BLaER1 (cell line): Measurements from ENCODE around the gene MEIS1.
A peak's percentile ranks its signal among the peaks of the same experiment; 100 is the strongest.

ENCODE experiments used
- H3K27ac ChIP-seq: shearing (Covaris generic); formaldehyde crosslinking; 2 replicates; pipeline ENCODE4 v1.8.1; 2022
- H3K27me3 ChIP-seq: shearing (Covaris generic); formaldehyde crosslinking; 2 replicates; pipeline ENCODE4 v1.8.1; 2022
- H3K36me3 ChIP-seq: shearing (Covaris generic); formaldehyde crosslinking; 2 replicates; pipeline ENCODE4 v1.8.1; 2022
- H3K4me1 ChIP-seq: shearing (Covaris generic); formaldehyde crosslinking; 2 replicates; pipeline ENCODE4 v1.8.1; 2022
- H3K4me2 ChIP-seq: shearing (Covaris generic); formaldehyde crosslinking; 2 replicates; pipeline ENCODE4 v1.8.1; 2022
- H3K4me3 ChIP-seq: shearing (Covaris generic); formaldehyde crosslinking; 2 replicates; pipeline ENCODE4 v1.8.1; 2022
- H3K9ac ChIP-seq: shearing (Covaris generic); formaldehyde crosslinking; 2 replicates; pipeline ENCODE4 v1.8.1; 2022
- H3K9me3 ChIP-seq: shearing (Covaris generic); formaldehyde crosslinking; 2 replicates; pipeline ENCODE4 v1.8.1; 2022
- H4K20me1 ChIP-seq: shearing (Covaris generic); formaldehyde crosslinking; 2 replicates; pipeline ENCODE4 v1.8.1; 2022
- Cebpa-rat ChIP-seq: shearing (Covaris generic); IDR thresholded peaks from 2 replicates; pipeline ENCODE4 v1.8.1; 2022

The MEIS1 gene

DNA sequence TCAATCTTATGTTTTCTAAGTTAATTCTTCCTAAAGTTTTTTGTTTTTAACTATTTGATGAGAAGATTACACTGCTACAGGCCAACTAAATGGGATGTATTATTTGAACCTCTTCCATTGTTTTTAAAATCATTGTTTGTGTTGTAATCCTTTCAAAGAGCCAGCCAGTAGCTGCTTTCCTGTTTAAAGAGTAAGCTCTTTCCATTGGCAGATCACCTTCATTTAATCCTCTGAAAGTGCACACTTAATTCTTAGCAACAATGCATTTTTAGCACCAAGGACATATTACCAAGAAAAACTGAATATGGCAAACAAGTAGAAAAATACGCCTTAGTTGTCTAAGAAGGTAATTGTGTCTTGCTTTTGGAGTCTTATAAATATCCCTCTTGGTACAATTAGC lies 54.0 kb downstream of the MEIS1 start:
- H3K36me3 ChIP-seq = no peaks in the 10 kb centered on the region
- no peak overlapping the region for H3K4me3 ChIP-seq
- no peak overlapping the region for H3K4me2 ChIP-seq
- H3K9ac ChIP-seq = no peak overlapping the region
- no peaks in the 10 kb centered on the region for H4K20me1 ChIP-seq
- no peak overlapping the region for H3K27ac ChIP-seq
- no peak for TF ChIP-seq Cebpa-rat
- no peaks in the 10 kb centered on the region for H3K4me1 ChIP-seq
- H3K27me3 ChIP-seq = no peaks in the 10 kb centered on the region
- H3K9me3 ChIP-seq = no peaks in the 10 kb centered on the region

DNA sequence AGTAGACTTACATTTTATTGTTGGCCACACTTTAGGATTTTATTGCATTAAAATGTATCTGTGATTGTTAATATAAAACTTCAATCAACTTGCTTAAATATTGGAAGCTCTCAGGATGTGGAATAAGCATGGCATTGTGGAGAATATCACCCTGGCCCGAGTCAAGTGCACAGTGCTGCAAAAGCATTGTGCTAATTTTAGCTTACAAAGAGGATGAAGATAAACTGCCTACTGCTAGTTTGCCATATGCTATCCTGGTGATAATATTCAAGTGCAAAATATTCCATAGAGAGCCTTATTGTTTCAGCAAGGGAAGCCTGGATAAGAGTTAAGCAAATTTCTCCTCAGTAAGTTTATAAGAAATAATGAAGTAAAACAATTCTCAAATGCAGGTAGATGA lies 54.5 kb downstream of the MEIS1 start:
- Histone ChIP-seq H3K4me2 (no peak overlapping the region), H3K36me3 (no peaks in the 10 kb centered on the region), H4K20me1 (no peaks in the 10 kb centered on the region), H3K9ac (no peak overlapping the region), H3K4me3 (no peak overlapping the region), H3K4me1 (no peaks in the 10 kb centered on the region), H3K27me3 (no peaks in the 10 kb centered on the region), H3K27ac (no peak overlapping the region), H3K9me3 (no peaks in the 10 kb centered on the region)
- TF ChIP-seq Cebpa-rat = no peak

DNA sequence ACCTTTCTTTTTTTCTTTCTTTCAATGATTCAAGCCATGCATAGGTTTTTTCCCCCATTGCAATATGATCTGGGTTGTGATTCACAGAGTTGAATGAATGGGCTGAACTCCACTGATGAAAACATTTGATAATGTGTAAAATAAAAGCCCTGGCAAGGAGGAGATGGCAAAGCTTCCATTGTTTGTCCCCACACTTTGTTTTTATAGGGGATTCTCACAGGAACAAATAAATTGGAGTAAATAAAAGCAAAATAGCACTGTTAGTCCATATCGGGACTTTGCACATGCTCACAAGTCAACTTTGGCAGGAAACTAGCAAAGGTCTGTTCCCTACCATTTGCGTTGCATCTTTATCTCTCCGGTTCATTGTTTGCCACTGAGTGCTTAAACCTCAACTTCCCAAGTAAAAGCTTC lies 55.7 kb downstream of the MEIS1 start:
- Histone ChIP-seq H3K4me2 (no peak overlapping the region), H3K27me3 (no peaks in the 10 kb centered on the region), H3K27ac (no peak overlapping the region), H3K36me3 (no peaks in the 10 kb centered on the region), H3K9me3 (no peaks in the 10 kb centered on the region), H3K4me3 (no peak overlapping the region), H3K9ac (no peak overlapping the region), H3K4me1 (no peaks in the 10 kb centered on the region), H4K20me1 (no peaks in the 10 kb centered on the region)
- no peak for TF ChIP-seq Cebpa-rat

DNA sequence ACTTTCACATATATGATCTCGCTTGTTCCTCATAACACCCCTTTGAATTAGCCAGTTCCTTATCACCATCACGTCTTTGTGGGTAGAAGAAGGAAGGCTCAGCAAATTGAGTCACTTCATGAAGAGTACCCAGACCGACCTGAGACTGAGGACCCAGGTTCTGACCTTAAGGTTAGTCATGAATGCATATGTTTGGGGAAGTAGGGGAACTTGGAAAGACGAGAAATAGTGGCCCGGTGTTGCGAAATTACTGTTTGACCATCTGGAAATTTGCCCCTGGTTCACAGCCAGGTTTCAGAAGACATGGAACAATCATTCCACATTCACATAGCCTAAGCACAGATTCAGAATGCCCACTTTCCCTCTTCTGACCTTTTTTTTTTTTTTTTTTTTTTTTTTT lies 59.8 kb downstream of the MEIS1 start:
- no peaks in the 10 kb centered on the region for H3K27me3 ChIP-seq
- H3K36me3 ChIP-seq = no peaks in the 10 kb centered on the region
- H4K20me1 ChIP-seq = no peaks in the 10 kb centered on the region
- TF ChIP-seq Cebpa-rat = peak; percentile 60; the same call in 1 of the 2 replicates
- H3K4me1 ChIP-seq = no peaks in the 10 kb centered on the region
- H3K9ac ChIP-seq = no peak overlapping the region
- no peaks in the 10 kb centered on the region for H3K9me3 ChIP-seq
- H3K4me3 ChIP-seq = no peak overlapping the region
- H3K4me2 ChIP-seq = no peak overlapping the region
- no peak overlapping the region for H3K27ac ChIP-seq

DNA sequence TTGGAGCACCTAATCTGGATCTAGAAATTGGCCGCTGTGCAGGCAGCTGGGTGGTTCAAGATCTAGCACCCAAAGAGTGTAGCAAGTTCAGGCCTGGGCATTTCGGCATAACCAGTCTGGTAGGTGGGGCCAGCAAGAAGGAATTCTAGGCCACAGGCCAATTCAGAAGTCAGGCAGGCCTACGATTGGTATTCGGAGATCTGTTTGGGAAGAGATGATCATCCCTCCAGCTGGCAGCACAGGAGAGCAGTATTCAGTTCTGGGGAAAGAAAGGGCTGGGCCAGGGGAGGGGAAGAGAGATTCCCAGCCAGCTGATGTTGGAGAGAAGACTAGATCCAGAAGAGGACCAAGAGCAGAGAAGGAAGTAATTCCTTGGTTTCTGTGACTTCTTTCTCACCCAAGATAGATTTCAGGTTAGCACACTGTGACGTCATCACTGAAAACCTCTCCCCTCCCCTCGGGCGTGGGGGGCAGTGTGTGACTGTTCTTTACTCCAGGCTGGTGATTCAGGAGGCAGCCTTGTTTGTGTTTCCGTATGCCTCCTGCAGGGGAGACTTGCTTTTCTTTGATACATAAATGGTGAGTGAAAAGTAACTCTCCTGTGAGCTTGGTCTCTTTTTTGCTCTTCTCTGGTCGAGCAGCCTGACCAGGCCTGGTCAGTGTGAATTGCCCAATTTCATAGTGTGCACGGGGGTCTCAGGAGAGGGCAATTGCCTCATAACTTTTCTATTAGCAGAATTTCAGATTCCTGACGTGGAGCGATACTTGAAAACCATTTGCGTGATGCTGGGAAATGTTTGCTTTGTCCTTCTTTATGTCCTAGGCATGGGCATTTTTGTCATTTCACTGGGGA lies 61.1 kb downstream of the MEIS1 start:
- Histone ChIP-seq H3K4me3 (no peak overlapping the region), H3K27ac (no peak overlapping the region), H3K4me2 (no peak overlapping the region), H3K36me3 (no peaks in the 10 kb centered on the region), H3K27me3 (no peaks in the 10 kb centered on the region), H3K4me1 (no peaks in the 10 kb centered on the region), H3K9me3 (no peaks in the 10 kb centered on the region), H3K9ac (no peak overlapping the region), H4K20me1 (no peaks in the 10 kb centered on the region)
- no peak for TF ChIP-seq Cebpa-rat

DNA sequence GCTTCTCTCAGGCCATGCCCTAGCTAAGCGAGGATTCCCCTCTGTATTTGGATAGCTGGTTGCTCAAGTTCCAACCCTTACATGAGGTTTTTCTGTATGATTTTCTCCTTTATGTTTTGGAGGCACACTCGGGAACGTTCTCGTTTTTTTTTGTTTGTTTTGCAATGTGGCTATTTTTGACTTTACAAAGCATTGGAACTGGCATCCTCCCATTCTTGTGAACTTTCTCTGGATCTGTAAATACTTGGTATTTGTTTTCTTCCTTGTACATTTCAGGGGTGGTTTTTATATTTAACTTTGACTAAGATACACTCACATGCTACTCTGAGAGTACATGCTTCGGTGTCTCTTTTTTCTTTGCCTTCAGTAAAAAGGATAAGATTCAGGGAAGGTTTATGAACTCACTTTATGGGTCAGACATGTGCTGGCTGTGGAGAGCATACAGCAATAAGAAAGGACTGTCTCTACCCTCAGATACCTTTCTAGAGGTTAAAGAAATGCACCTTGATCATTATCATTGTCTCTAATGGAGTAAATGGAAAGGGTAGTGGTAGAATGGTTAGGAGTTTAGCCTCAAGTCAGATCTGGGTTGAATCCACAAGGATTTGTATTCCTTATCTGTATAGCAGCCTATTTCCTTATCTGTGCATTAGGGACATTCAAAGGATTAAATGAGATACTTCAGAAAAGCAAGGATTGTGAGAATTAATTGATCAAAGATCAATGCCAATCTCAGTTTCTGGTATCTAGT lies 61.9 kb downstream of the MEIS1 start:
- Histone ChIP-seq H3K27me3 (no peaks in the 10 kb centered on the region), H3K27ac (no peak overlapping the region), H3K9me3 (no peaks in the 10 kb centered on the region), H3K36me3 (no peaks in the 10 kb centered on the region), H3K9ac (no peak overlapping the region), H4K20me1 (no peaks in the 10 kb centered on the region), H3K4me1 (no peaks in the 10 kb centered on the region), H3K4me2 (no peak overlapping the region), H3K4me3 (no peak overlapping the region)
- no peak for TF ChIP-seq Cebpa-rat

DNA sequence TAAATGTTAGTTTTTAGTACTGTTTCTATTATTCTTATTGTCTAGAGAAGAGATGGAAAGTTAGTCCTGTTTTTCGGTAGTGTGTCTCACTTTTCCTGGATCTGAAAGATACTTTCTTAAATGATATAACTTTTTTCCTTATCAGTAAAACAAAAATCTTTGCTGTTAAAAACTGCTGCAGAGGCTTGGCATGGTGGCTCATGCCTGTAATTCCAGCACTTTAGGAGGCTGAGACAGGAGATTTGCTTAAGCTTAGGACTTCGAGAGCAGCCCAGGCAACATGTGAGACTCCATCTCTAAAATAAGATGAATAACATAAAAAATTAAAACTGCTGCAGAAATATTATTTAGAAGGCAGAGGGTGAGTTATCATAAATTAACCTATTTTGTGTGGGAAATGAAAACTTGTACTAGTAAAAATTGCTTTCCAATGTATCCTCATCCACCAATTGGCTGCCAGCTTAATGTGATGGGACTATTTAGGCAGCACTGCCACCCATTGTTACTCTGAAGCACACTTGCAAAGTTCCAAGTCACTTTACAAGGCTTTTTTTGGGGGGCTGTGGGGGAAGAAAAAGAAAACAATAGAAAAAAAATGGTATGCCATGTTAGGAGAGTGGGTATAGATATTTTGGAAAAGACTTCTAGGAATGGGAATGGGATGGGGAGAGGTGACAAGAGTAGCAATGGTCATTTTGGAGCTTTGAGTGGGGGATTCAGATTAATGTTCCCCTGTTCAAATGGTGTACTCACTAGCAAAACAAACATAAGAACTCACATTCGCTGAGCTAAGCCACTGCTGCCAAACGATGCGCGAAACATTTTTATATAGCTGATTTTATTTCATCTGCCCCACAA lies 62.7 kb downstream of the MEIS1 start:
- H3K4me1 ChIP-seq = no peaks in the 10 kb centered on the region
- H3K27ac ChIP-seq = no peak overlapping the region
- no peak overlapping the region for H3K4me2 ChIP-seq
- no peak overlapping the region for H3K4me3 ChIP-seq
- H3K9me3 ChIP-seq = no peaks in the 10 kb centered on the region
- H4K20me1 ChIP-seq = no peaks in the 10 kb centered on the region
- H3K36me3 ChIP-seq = no peaks in the 10 kb centered on the region
- TF ChIP-seq Cebpa-rat = no peak
- H3K9ac ChIP-seq = no peak overlapping the region
- no peaks in the 10 kb centered on the region for H3K27me3 ChIP-seq

DNA sequence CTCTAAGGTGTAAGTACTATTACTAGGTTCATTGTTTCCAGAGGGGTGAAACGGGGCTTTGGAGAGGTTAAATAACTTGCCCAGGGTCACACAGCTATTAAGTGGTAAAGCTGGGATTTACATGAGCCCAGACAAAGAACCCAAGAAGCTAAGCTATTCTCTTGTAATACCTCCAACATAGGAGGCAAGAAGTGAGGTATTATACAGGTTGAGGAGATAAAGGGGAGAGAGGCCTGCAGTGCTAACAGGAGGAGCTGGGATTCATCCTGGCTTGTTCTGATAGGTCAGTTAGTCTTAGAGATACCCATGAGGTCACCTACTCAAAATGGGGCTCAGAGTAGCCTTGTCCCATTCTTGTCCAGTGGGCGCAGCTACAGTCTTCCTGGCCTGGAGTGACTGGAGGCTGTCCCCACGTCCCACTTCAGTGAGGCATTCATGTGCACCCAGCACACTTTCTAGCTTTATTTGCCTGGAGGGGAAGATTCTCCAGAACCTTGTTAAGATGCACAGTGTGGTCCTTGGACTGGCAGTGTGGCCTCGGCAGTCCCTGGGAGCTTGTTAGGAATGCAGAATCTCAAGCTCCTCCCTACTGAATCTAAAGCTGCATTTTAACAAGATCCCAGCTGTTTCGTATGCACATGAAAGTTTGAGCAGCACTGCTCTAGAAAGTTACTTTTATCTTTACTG lies 63.5 kb downstream of the MEIS1 start:
- no peaks in the 10 kb centered on the region for H3K36me3 ChIP-seq
- H3K4me1 ChIP-seq = no peaks in the 10 kb centered on the region
- H3K4me2 ChIP-seq = no peak overlapping the region
- H3K9me3 ChIP-seq = no peaks in the 10 kb centered on the region
- H3K9ac ChIP-seq = no peak overlapping the region
- TF ChIP-seq Cebpa-rat = no peak
- no peaks in the 10 kb centered on the region for H4K20me1 ChIP-seq
- no peak overlapping the region for H3K4me3 ChIP-seq
- H3K27ac ChIP-seq = no peak overlapping the region
- no peaks in the 10 kb centered on the region for H3K27me3 ChIP-seq

DNA sequence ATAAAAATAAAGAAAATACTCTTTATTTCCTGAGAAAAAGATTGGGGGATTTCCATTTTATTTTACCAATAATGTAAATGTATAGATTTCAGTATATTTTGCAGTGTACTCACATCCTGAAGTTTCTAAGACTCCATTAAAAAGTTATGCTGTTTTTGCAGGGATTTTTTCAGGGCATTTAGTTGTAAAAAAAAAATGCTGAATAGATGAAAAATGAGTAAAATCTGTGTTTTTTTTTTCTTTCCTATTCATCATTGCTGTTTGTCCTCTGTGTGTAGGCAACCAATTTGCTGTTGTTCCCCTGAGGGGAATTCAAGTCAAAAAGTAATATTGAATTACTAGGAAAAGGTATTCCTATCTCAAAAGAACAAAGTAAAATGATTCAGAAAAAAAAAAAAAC lies 66.3 kb downstream of the MEIS1 start:
- H3K4me1 ChIP-seq = no peaks in the 10 kb centered on the region
- H3K27me3 ChIP-seq = no peaks in the 10 kb centered on the region
- no peaks in the 10 kb centered on the region for H4K20me1 ChIP-seq
- no peak overlapping the region for H3K4me2 ChIP-seq
- no peaks in the 10 kb centered on the region for H3K9me3 ChIP-seq
- no peak overlapping the region for H3K9ac ChIP-seq
- no peaks in the 10 kb centered on the region for H3K36me3 ChIP-seq
- no peak overlapping the region for H3K27ac ChIP-seq
- no peak overlapping the region for H3K4me3 ChIP-seq
- TF ChIP-seq Cebpa-rat = no peak
